Kidney epithelial cell (primary cell): ENCODE results near the gene NANOG. TPM values are rescaled to one million over a fixed set of nuclear protein-coding genes. Genes with fewer than 3 reads are reported as not detected.
"Not testable (repeated sequence)": the region's sequence is repeated elsewhere in the genome, so short reads cannot be mapped to it uniquely, and the experiment has no call there.

Experiments
- DNase-seq: peaks from one replicate; pipeline ENCODE4 v3.0.0-alpha.2; 2010; ENCODE audit warnings: low read depth
- H3K27me3 ChIP-seq: 2 replicates; pipeline ENCODE4 v1.6.0; 2011; ENCODE audit warnings: low read length; ENCODE audit not compliant: control insufficient read depth, insufficient read depth
- H3K36me3 ChIP-seq: 2 replicates; pipeline ENCODE4 v1.5.1; 2011; ENCODE audit warnings: low read length; ENCODE audit not compliant: control insufficient read depth, insufficient read depth
- H3K4me3 ChIP-seq: 2 replicates; pipeline ENCODE4 v1.5.1; 2011; ENCODE audit warnings: low read depth, mild to moderate bottlenecking, control low read depth, low read length
- CTCF ChIP-seq: IDR thresholded peaks from 2 replicates; pipeline ENCODE4 v1.5.1; 2011; ENCODE audit warnings: mild to moderate bottlenecking, moderate library complexity, low read length, control low read depth, inconsistent platforms; ENCODE audit not compliant: insufficient read depth, poor library complexity, severe bottlenecking
- total RNA-seq: library from RNA; depleted of rRNA; stranded (reverse); fragments of >200 nt; gene quantifications from 2 replicates; pipeline ENCODE4 v1.2.3, GENCODE V29; 2015

Gene NANOG
- total RNA-seq: 0.34 TPM in 1 of 2 replicates, not detected in the other

GRCh38 chr12:7788884-7789528 lies at the start of gene NANOG:
Gene NANOG, plus strand, starts transcription at chr12:7789402. Its CDS starts 213 bp downstream, at chr12:7789615.
- not testable (repeated sequence) for H3K4me3 ChIP-seq, DNase-seq, H3K36me3 ChIP-seq, H3K27me3 ChIP-seq

GRCh38 chr12:7747246-7747645 lies 42.0 kb upstream of the NANOG start, which contains the start of gene CLEC4C:
Gene CLEC4C, minus strand, starts transcription at chr12:7747375. Its CDS starts 27 bp downstream, at chr12:7747348.
- no peak for TF ChIP-seq CTCF
- Histone ChIP-seq H3K27me3 (no peaks in the 10 kb centered on the region), H3K36me3 (no peaks in the 10 kb centered on the region), H3K4me3 (no peak within 1 kb of the TSS)
- DNase-seq: no peak

GRCh38 chr12:7748852-7749251 lies 40.4 kb upstream of the NANOG start:
- DNase-seq: no peak

GRCh38 chr12:7749442-7749841 lies 39.8 kb upstream of the NANOG start:
- Histone ChIP-seq H3K27me3 (no peaks in the 10 kb centered on the region), H3K4me3 (no peak overlapping the region), H3K36me3 (no peaks in the 10 kb centered on the region)
- no peak for DNase-seq
- TF ChIP-seq CTCF: no peak

More at GRCh38 chr12:7748852-7749251, 40.4 kb upstream of the NANOG start:
- Histone ChIP-seq H3K27me3 (no peaks in the 10 kb centered on the region), H3K4me3 (no peak overlapping the region), H3K36me3 (no peaks in the 10 kb centered on the region)
- TF ChIP-seq CTCF: no peak

GRCh38 chr12:7750350-7750749 lies 38.9 kb upstream of the NANOG start:
- Histone ChIP-seq H3K4me3 (no peak overlapping the region), H3K36me3 (no peaks in the 10 kb centered on the region), H3K27me3 (no peaks in the 10 kb centered on the region)
- no peak for TF ChIP-seq CTCF
- no peak for DNase-seq

GRCh38 chr12:7751394-7751793 lies 37.8 kb upstream of the NANOG start:
- Histone ChIP-seq H3K27me3 (no peaks in the 10 kb centered on the region), H3K4me3 (no peak overlapping the region), H3K36me3 (no peaks in the 10 kb centered on the region)
- no peak for TF ChIP-seq CTCF
- DNase-seq: no peak

- not testable (repeated sequence) for H3K36me3 ChIP-seq, H3K27me3 ChIP-seq, H3K4me3 ChIP-seq, DNase-seq
These were observed 37.0 kb upstream of the NANOG start for GRCh38 chr12:7751941-7752922.

GRCh38 chr12:7755668-7756067 lies 33.5 kb upstream of the NANOG start:
- H3K27me3 ChIP-seq, H3K36me3 ChIP-seq, H3K4me3 ChIP-seq, DNase-seq: not testable (repeated sequence)
